Measurements from ENCODE around the gene FYB2.

Gene FYB2

GRCh38 chr1:56710646-56711045 lies 108.6 kb downstream of the FYB2 start:
- no peak for DNase-seq

DNA sequence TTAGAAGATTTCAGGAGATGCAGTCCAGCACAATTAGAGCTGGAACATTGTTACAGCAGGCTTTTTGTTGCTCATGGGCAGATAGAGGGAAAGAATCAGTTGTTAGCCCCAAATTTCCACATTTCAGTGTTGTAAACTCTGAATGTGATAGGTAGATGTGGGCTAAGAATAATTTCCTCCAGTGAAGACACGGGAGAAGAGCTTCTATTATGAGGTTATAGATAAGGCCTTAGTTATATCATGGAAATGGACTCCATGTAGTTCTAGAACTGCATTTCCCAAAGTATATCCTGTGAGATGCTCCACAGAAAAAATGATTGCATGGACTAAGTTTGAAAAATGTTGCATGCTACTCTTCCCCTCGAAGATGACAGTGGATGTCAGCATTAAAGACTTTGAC lies 109.2 kb downstream of the FYB2 start:
- DNase-seq = no peak

- no peak for DNase-seq
Measured at GRCh38 chr1:56709269-56709880, 109.8 kb downstream of the FYB2 start.

DNA sequence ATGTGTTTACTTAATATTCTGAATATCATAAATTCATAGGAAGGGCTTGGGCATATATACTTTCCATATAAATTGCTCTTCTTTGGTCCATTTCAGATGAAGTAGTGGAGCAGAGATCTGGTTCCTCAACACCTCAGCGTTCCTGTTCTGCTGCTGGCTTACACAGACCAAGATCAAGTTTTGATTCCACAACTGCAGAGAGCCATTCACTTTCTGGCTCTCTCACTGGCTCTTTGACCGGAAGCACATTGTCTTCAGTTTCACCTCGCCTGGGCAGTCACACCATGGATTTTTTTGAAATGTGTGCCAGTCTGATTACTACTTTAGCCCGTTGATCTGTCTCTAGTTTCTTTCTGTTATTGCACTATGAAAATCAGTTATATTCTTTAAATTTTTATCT lies 111.8 kb downstream of the FYB2 start:
- DNase-seq = no peak

- DNase-seq = no peak
Measured at GRCh38 chr1:56703747-56704146, 115.5 kb downstream of the FYB2 start.

GRCh38 chr1:56696663-56697062 lies 122.5 kb downstream of the FYB2 start:
- DNase-seq = no peak

GRCh38 chr1:56688522-56689026 lies 130.6 kb downstream of the FYB2 start:
- no peak for DNase-seq

- no peak for DNase-seq
Measured at GRCh38 chr1:56686169-56686568, 133.0 kb downstream of the FYB2 start.

DNA sequence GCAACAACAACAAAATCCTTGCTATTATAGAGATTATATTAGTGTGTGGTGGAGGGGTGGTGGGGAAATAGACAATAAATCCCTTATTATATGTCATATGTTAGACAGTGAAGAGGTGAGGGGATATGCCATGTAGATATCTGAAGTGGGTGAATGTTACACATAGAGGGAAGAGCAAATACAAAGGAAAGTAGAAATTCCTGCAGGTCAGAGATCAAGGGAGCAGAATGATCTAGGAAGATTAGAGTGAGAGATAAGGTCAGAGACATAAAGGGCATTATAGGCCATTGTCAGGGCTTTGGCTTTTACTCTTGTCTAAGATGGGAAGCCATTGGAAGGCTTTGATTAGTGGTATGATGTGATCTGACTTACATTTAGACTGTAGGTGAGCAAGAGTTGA lies 135.6 kb downstream of the FYB2 start:
- no peak for DNase-seq

- no peak for DNase-seq
Measured at GRCh38 chr1:56676571-56677035, 142.6 kb downstream of the FYB2 start.

DNA sequence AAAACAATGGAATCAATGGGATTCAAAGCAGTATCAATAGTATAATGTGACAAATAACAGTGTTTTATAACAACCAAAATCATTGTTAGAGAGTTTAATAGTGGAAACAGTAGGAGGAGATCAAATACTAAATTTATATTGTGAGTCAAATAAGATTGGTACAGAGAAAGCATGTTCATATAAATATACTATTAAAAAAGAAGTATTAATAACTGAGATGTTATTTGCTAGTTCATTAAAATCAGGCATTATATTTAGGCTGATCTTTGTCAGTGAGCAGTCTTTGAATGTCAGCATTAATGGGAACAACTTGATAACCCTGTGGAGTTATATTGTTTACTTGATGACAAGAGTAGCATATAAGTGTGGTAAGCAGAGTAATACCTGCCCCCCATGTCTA lies 143.4 kb downstream of the FYB2 start:
- no peak for DNase-seq

DNA sequence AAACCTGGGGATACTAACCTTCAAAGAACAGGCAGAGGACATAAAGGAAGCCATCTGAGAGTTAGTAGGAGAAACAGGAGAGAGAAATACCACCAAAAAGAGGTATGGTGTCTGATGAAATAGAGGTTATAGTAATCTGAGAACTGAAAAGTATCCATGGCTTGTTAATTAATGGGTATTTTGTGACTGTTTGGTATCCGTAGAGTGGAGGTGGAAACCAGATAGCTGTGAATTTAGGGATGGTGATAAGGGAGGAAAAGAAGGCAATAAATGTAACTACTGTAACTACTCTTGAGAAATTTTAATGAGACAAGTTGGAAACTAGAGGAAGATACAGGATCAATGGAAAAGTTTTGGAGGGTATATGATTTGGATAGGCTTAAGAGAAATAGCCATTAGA lies 146.6 kb downstream of the FYB2 start:
- no peak for DNase-seq

DNA sequence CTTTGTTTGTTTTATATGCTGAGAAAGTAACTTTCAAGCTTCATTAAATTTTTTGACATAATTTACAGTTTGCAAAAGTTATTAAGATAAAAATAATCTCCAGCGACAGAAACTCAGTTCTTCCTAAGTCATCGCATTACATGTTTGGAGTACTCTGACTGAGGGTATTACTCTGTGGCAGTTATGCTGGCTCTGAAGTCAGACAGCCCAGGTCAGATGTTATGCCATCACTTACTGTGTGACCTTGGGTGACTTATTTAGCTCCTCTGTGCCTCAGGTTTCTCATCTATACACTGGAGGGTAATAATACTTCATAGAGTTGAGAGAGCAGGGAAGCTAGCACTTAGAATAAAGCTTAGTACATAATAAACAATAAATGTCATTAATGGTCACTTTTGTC lies 147.7 kb downstream of the FYB2 start:
- DNase-seq = no peak

DNA sequence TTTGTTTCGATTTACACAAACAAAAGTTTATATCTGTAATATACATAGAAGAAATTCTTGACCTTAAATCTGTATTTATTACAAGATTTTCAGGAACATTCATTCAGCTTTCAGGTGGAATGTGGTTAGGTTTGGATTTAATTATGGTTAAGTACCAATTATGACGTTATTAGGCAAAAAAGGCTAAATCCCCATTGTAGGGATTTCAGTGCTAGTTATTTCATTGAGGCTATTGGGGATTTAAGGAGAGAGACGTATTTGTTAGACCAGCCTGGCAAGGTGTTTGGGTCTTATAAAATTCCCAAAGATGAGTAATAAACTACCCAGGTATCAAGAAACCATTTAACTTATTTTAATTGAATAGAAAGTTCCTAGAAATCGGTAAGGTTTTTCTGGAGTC lies 148.1 kb downstream of the FYB2 start:
- no peak for DNase-seq

DNA sequence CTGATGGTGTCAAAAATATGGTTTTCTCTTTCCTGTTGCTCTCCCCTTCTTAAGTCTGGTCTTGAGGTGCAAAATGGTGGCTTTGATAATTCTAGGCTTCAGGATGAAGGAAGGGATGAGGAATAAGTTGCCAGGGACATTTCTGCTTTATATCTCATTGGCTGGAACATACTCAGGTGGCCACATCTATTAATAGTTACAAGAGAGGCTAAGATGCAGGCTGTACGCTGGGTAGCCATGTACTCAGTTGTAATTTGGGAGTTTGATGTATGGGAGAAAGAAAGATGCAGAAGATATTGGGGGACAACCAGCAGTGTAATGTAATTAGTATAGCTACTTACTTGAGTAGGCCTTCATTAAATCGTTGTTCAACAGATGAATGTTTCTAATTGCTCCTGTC lies 148.9 kb downstream of the FYB2 start:
- DNase-seq = no peak
